HuH-7 (cell line): ENCODE results near the gene RFX4.
"Not testable (repeated sequence)": the region's sequence is repeated elsewhere in the genome, so short reads cannot be mapped to it uniquely, and the experiment has no call there.

Experiments used
- DNase-seq: peaks from one replicate; pipeline ENCODE4 v3.0.0; 2011; ENCODE audit warnings: low spot score

The RFX4 gene

DNA sequence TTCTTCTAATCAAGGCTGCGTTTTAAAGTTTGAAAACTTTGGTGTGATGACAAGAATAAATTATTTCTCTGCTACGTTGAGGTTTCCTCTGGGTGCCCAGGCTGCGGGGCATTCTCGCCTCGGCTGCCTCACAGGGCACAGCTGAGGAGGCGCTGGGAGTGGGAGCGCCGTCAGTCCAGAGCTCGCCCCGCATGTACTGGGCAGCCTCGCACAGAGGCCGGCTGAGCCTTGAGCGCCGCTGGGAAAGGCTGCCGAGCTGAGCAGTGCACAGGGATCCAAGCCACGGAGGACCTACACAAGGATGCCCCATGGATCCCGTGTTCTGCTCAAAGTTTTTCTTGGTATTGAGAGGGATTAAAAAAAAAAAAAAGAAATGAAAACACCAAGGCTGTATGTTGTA, 11.6 kb downstream of the RFX4 start:
- no peak for DNase-seq

DNA sequence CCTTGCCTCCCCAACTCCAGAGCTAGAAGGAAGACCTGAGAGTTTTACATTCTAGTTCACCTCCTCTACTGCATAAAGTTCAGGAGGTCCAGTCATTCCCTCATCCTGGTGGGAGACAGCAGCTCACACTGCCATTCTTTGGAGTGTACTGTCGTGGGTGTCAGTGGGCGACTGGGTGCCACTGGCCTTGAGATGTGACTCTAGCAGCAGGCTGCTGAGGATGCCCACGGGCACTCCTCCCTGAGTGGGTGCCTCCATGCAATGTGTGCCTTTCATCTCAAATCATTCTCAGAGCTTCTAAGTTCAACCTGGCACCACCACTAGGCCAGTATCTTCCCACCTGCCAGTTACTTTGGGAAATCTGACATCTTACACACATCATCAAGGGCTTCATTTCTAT, 12.5 kb downstream of the RFX4 start:
- DNase-seq, result no peak

DNA sequence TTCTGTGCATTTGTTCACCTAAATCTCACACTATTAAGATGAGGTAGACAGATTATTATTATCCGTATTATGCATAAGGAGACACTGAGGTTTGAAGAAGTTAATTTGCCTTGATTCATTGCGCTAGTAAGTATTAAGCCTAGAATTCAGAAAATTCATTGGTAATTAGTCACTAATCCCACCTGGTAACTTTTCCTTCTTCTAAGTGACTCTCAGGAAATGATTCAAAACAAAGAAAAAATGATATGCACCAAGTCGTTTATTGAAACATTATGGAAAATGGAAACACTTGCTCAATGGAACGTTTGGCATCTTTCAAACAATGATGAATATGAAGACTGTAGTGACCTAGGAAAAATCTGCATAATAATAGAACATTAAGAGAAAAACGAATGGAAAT, 15.2 kb downstream of the RFX4 start:
- DNase-seq, result no peak

DNA sequence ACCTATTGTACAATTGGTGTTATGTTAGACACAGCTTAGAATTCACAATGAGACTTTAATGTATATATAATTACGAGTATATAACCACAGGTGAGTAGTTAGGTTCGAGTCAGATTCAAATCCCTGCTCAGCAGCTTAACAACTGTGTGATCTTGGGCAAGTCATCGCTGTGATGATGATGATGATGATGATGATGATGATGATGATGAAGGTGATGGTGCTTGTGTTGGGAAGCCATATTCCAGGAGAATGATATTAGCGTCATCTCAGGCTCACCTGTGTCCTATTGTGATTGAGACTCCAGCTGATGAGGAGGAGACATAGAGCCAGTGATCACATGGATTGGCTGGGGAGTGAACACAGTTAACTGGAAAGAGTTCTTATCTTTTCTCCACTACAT, 16.5 kb downstream of the RFX4 start:
- DNase-seq, result no peak

DNA sequence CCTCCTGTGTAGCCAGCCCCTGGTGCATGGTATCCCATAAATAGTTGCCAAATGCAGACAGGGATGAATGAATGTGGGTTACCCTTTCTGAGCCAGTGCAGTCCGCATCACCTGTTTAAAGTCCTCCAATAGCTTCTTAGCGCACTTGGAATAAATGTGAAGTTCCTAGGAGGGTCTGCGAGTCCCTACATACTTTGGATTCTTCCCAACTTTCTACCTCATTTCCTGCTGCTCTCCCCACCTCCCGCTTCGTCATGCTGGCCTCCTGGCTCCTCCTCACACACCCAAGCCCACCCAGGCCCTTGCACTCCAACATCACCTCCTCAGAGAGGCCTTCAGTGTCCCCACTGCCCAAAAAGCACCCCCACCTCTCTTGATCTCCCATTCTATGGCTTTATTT, 17.7 kb downstream of the RFX4 start:
- DNase-seq, result no peak

DNA sequence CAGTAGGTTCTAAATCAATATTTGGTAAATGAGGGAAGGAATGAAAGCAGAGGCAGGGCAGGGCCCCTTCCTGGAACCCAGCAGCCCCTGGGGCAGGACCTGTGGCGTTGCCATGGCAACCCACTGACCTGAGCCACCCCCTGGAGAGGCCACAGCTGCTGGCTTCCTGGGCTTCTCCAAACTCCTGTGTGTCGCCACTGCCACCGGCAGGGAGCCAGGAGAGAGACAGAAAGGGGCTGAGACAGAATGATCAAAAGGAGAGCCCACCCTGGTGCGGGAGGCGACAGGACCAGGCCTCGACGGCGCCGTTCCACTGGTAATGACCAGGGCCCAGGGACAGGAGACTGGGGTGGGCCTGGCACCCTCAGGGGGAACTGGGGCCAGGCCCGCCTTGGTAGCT, 18.2 kb downstream of the RFX4 start:
- peak; percentile 63 for DNase-seq

DNA sequence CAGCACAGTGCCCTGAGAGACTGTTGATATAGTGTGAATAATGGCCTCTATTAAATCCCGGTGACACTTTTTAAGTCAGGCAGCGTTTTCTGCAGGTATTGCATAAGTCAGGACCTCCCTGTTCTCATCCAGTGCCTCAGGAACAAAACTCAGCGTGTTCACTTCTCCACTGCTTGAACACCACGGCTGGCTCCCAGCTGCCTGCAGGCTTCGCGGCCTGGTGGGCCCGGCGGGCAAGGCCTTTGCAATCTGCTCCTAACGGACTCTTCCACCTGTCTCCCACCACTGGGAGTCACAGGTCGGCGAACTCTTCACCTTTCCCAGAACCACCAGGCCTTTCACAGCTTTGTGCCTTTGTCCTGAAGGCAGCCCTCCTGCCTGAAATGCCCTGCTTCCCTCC, 18.7 kb downstream of the RFX4 start:
- no peak for DNase-seq

DNA sequence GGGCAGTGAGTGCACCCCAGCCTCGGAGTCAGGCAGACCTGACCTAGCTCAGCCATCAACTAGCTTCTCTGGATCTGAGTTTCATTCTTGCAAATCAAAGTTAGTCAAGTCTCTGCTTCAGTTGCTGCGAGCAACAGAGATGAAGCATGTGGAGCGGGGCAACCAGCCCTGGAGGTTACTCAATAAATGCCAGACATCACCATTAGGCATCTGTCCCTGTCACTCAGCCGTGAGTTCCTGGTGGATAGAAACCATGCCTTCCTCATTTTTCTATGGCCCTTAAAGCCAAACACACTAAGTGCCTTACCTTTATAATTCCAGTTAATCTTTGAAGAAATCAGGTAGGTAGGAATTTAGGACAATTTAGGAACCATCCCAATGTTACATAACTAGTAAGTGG, 19.3 kb downstream of the RFX4 start:
- no peak for DNase-seq

DNA sequence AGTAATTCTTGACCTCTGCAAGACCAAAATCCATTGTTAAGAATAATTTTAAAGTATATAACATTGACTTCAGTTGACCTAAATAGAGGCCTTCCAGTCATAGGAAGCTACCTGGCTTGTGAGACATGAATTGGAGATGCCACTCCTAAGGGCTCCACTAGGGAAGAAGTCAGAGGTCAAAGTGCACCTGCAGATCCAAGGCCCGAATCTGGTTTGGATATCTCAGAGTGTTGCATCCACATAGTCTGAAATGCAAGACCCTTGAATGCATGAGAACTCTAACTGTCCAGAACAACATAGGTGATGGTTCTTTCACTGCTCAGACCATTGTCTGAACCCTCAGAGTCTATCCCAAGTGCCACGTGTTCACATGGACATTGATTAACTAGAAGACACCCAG, 22.4 kb downstream of the RFX4 start:
- no peak for DNase-seq

DNA sequence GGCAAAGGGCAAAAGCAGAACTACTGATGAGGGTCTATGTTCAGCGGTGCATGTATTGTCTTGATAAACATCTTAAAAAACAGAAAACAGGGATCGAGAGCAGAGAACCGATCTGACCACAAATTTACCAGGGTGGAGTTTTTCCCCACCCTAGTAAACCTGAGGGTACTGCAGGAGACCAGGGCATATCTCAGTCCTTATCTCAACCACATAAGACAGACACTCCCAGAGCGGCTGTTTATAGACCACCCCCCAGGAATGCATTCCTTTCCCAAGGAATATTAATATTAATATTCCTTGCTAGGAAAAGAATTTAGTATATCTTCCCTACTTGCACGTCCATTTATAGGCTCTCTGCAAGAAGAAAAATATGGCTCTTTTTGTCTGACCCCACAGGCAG, 37.8 kb downstream of the RFX4 start:
- DNase-seq, result not testable (repeated sequence)

DNA sequence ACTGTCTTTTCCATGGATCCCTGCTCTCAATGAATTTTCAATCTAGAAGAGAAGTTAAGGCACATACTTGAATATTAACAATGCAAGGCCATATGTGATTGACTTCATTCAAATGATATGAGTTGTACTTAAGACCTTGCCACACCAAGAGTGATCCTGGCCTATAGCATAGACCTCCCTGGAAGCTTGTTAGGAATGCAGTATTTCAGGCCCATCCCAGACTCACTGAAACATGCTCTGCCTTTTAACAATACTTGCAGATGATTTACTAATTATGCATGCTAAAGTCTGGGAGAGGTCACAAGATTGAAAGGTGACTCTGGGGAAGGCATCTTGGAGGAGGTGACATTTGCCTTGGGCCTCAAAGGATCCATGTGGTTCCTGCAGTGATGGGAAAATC, 43.2 kb downstream of the RFX4 start:
- DNase-seq, result no peak

DNA sequence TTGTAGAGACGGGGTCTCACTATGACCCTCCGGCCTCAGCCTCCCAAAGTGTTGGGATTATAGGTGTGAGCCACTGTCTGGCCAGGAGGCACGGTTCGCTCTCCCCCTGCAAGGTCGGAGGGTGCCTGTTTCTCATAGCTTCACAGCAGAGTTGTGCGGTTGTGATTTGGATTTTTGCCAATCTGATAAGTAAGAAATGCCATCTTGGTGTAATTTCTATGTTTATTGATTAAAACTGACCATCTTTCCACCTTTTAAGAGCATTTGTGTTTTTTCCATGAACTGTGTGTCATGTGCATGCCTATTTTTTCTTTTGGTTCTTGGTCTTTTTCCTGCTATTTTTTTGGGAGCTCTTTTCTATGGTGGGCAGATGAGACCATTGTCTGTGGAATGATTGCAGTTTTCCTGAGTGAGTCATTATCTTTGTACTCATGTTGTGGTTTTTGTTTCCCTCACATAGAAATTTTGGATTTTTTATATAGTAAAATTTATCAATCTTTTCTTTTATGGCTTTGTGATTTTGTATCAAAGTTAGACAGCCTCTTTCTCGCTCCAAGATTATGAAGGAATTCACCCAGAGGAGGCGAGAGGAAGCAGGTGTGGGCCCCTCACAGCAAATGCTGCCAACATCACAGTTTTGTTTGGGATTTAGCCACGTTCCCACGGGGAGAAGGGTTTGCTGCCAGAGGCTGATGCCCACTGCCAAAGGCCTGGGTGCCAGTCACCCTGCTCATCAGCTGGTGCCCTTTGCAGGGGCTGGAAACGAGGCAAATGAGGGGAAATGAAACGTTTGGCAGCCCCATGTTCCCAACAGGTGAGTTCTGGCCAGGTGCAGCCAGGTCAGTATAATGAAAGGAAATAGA, 47.2 kb downstream of the RFX4 start:
- no peak for DNase-seq

DNA sequence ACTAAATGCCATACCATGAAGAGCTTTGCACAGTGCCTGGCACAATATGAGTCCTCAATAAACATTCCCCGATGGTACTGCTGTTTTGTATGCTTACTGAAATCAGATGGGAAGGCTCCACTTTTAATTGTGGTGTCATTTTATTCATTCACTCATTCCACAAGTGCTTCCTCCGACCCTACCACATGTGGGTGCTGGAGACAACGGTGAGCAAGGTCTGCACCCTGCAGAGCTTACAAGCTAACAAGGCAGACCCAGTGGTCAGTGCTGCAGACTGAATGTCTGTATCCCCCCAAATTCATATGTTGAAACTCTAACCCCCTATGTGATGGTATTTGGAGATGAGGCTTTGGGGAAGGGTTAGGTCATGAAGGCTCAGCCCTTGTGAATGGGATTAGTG, 48.3 kb downstream of the RFX4 start:
- no peak for DNase-seq

DNA sequence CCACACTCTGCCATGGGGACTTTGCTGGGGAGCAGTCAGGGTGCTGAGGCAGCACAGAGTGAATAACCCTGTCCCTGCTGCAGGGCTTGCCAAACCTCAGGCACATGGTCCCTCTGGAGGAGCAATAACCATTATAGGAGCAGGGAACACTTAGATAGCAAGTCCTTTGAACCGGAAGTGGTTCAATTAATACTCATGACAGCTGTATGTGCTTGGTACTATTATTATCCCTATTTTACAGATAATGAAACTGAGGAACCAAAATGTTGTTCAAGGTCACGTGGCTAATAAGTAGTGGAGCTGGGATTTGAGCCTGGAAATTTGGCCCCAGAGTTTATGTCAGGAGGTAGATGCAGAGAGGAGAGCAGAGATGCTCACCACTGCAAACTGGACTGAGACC, 49.0 kb downstream of the RFX4 start:
- no peak for DNase-seq

DNA sequence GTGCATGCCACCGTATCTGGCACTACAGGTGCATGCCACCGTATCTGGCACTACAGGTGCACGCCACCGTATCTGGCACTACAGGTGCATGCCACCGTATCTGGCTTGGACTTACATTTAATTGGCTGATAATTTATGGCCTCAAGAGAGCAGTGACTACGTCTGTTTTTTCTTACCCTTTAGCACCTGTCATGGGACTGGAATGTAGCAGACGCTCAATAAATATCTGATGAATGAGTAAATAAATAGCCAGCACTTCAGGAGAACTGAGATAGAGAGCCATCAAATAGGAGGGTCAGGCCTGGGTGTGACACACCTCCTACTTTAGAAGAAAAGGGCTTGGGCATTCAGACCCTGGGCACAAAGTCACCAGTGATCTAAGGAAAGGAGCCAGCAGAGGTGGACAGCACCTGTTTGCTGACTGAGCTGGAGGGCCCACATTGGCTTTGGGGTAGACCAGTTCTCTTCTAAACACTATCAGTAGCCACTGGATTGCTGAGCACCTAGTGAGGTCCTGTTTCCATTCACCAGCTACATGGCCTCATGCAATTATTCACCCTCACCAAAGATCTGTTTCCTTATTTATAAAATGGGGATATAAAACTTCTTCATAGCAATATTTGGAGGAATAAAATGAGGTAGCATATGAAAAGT, 50.1 kb downstream of the RFX4 start:
- no peak for DNase-seq

DNA sequence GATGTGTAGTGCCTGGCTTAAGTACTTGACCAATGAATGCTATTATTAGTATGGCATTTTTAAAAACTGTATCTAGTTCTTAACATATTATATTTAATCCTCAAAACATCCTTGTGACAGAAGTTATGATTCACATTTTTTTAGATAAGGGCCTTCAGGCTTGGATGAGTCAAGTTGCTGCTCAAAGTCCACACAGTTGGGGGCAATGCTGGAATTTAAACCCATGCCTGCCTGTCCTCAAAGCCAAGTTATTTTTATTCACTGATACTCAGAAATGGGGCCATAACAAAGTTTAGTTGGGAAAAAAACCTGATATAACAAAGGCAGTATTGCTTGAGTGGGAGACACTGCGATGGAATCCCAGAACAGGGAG, 50.6 kb downstream of the RFX4 start:
- DNase-seq, result no peak

DNA sequence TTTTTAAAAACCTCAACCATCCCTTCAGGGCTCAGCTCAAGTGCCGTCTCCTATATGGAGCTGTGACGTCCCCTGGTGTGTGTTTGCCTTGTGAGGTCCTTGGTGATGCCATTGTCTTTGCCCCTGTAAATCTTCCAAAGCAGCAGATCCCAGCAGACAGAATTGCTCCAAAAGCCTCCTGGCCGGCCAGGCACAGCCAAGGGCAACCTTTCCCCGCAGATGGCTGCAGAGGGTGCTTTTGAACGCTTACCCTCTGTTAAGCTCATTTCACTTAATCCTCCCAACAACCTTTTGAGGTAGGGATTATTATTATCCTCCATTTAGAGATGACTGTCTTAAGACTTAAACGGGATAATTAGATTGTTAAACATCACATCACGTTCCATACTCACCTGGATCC, 51.4 kb downstream of the RFX4 start:
- DNase-seq, result no peak

DNA sequence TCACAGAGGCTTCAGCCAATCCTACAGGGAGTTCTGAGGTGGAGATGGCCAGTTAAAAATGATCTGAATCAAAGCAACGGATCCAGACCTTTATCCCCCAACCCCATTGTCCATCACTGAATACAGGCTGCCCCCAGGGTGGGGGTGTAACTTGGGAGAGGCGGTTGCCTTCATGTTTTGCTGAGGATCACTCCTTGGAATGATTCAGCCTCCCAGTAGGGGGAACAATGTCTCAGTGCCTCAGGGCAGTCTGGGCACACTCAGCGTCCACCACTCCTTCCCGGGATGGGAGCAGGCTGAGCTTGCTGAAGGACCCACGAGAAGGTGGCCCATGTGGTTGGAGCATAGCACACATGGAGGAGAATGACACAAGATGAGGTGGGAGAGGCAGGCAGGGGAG, 60.2 kb downstream of the RFX4 start:
- DNase-seq, result no peak

DNA sequence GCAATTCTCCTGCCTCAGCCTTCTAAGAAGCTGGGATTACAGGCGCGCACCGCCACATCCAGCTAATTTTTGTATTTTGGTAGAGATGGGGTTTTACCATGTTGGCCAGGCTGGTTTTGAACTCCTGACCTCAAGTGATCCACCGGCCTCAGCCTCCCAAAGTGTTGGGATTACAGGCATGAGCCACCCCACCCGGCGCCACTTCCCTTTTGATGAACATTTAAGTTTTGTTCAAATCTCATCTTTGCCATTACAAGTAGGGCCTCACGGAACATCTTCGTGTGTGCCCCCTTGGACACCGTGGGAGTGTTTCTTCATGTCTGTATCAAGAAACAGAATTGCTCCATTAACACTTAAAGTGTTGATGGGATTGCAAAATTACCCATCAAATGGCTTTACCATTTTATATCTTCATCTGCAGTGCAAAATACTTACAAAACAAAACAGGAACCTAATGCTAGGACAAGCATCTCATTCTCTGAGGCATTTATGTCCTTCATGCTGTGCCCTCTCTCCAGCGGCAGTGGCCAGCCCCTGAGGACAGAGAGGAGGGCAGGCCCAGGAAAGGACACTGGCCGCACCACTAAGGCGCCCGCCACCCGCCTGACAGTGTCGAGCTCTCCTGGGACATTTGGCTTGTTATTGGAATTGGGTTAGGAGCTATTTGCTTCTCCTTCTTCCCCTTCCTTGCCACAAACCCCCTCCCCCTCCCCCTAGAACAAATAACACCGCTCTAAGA, 61.7 kb downstream of the RFX4 start:
- DNase-seq, result peak; percentile 33

DNA sequence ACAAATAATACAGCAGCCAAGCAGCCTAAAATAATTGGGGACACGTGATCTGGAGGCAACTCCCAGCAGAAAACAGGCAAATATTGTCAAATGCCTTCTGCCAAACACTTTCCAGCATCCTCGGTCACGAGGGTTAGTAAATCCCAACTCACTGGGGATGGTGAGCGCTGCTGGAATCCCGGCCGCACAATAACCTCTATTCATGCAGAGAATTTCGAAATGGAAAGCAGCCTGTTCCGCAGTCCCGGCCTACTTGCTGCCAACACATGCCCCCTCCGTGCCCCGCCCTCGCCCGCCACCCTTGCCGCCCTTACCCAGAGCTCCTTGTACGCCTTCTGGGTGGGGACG, 62.2 kb downstream of the RFX4 start:
- DNase-seq, result peak; percentile 72

DNA sequence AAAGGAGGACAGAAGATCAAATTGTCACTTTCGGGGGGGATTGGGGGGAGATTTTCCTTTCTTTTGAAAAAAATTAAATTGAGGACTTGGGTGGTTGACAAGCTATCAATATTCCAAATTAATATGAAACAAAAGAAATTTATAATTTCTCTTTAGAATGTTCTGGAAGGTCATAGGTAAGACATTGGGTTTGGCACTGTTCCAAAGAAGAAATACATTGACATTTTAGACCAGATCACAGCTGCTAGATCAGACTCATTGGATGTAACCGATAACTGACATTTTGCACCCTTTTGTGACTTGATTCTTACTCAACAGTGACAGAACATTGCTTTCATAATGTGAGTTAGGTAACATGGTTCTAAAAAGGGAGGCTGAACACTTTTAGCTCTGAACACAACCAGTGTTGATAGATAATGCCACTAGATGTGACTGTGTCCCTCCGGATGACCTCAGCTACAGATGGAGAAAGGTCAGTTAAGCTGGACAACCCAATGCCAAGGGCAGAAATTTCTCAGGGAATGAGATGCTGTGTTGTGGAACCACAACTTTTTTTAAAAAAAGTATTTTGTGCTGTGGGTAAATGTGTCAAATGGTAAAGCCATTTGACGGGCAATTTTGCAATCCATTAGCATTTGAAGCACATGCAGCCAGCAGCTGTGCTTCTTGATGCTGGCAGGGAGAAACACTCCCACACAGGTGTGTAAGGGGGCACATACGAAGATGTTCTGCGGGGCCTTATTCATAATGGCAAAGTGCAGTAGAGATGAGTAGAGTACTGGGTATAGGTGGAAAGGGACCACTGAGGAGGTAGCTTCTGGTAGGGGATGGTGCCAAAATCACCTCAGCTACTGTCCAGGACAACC, 62.9 kb downstream of the RFX4 start:
- DNase-seq, result no peak

DNA sequence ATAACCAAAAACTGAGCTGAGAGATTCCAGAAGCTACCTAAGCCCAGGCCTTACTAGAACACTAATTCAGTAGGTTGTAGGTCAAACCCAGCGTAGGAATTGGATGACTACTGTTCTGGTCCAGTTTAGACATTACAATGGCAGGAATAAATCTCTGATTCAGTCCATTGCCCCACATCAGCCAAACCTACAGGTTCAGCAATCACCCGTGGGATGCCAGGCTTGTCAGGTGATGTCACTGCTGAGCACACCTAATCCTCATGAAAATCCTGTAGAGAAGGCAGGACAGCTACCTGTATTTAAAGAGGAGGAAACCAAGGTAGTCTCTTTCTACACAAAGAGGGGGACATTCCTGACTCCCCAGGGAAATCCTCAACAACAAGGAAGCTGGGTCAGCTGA, 63.7 kb downstream of the RFX4 start:
- DNase-seq, result no peak
